Progenitor cell of endocrine pancreas (in vitro differentiated cells): ENCODE measurements around the gene NCOA7. TPM values are rescaled to one million over a fixed set of nuclear protein-coding genes. Genes with fewer than 3 reads are reported as not detected.

Source experiments
- DNase-seq: peaks from one replicate; pipeline ENCODE4 v3.0.0; 2021; ENCODE audit warnings: low spot score; ENCODE audit not compliant: unreplicated experiment
- H3K27ac Mint-ChIP-seq: 2 replicates; pipeline ENCODE4 v1.8.0; 2021; ENCODE audit warnings: mild to moderate bottlenecking, moderate library complexity, mixed read lengths
- H3K27me3 Mint-ChIP-seq: 2 replicates; pipeline ENCODE4 v1.8.0; 2021; ENCODE audit warnings: mixed read lengths
- H3K36me3 Mint-ChIP-seq: 2 replicates; pipeline ENCODE4 v1.8.0; 2022; ENCODE audit warnings: mixed read lengths; ENCODE audit not compliant: insufficient read depth
- H3K4me1 Mint-ChIP-seq: 2 replicates; pipeline ENCODE4 v1.8.0; 2021; ENCODE audit warnings: low read depth, mixed read lengths
- H3K4me3 Mint-ChIP-seq: 2 replicates; pipeline ENCODE4 v1.8.0; 2021; ENCODE audit warnings: low read depth, mild to moderate bottlenecking, moderate library complexity, mixed read lengths
- H3K9me3 Mint-ChIP-seq: 2 replicates; pipeline ENCODE4 v1.8.0; 2021; ENCODE audit warnings: low read depth, mixed read lengths
- CTCF ChIP-seq: fragments of 200-600 bp; sonication (generic); IDR thresholded peaks from one replicate; pipeline ENCODE4 v1.5.0; 2021; ENCODE audit warnings: antibody characterized with exemption, mild to moderate bottlenecking; ENCODE audit not compliant: unreplicated experiment
- total RNA-seq: library from RNA; stranded (reverse); gene quantifications from 2 replicates; pipeline ENCODE4 v1.2.1, GENCODE V29; 2021

NCOA7 gene
- total RNA-seq, 1 donor from 2014 or later, result 18.0 TPM

- Mint-ChIP-seq H3K27ac (no peak overlapping the region), H3K36me3 (no peaks in the 10 kb centered on the region), H3K9me3 (no peaks in the 10 kb centered on the region), H3K27me3 (no peaks in the 10 kb centered on the region), H3K4me3 (no peak overlapping the region), H3K4me1 (peaks cover 21% of the 10 kb centered on the region)
- no peak for DNase-seq
- TF ChIP-seq CTCF, result no peak
Measured at GRCh38 chr6:125959041-125959440, 168.3 kb downstream of the NCOA7 start.

DNA sequence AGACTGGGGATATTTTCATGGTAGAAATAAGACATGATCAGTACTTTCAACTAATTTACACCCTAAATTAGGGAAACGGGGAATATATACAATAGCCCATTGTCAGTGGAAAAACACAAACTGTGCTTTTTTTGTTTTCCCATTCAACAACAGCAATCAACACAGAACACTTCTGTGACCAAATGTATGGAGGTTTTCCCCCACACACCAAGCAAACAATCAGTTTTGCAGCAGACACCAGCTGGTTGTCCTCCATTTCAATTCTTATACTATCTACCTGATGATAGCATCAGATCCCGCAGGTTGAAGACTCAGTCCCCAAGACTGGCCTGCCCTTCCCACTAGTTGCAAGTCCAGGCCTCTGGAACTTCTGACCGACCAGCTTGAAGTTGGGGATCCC, 170.4 kb downstream of the NCOA7 start:
- Mint-ChIP-seq H3K9me3 (no peaks in the 10 kb centered on the region), H3K4me1 (peaks cover 6% of the 10 kb centered on the region), H3K36me3 (no peaks in the 10 kb centered on the region), H3K27ac (no peak overlapping the region), H3K4me3 (no peak overlapping the region), H3K27me3 (no peaks in the 10 kb centered on the region)
- no peak for DNase-seq
- no peak for TF ChIP-seq CTCF

- no peak for DNase-seq
- no peak overlapping the region for H3K4me3 Mint-ChIP-seq
- H3K9me3 Mint-ChIP-seq, result no peaks in the 10 kb centered on the region
- H3K4me1 Mint-ChIP-seq, result peaks cover 5% of the 10 kb centered on the region
- no peaks in the 10 kb centered on the region for H3K27me3 Mint-ChIP-seq
- no peak for TF ChIP-seq CTCF
- no peak overlapping the region for H3K27ac Mint-ChIP-seq
- H3K36me3 Mint-ChIP-seq, result peaks cover 7% of the 10 kb centered on the region
Measured at GRCh38 chr6:125962900-125963497, 172.2 kb downstream of the NCOA7 start.

DNA sequence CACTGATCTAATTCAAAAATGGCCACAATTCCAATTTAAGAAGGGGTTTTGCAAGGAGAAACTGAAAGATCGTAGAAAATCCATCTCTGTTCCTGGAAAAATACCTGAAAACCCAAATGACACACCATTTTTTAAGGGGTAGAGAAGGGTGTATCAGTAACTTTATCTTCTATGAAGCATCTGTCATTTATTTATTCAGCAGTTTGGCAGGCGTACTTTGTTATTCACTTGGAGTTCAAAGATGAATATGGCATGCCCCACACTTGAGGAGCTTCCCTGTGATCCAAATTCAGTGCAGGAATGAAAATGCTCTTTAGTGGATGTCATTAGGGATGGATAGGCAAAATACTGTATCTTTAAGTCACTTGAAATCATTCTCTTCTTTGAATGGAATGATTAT, 173.1 kb downstream of the NCOA7 start:
- H3K36me3 Mint-ChIP-seq, result peaks cover 14% of the 10 kb centered on the region
- no peak for TF ChIP-seq CTCF
- no peaks in the 10 kb centered on the region for H3K27me3 Mint-ChIP-seq
- H3K4me3 Mint-ChIP-seq, result no peak overlapping the region
- no peak for DNase-seq
- no peaks in the 10 kb centered on the region for H3K9me3 Mint-ChIP-seq
- H3K27ac Mint-ChIP-seq, result no peak overlapping the region
- peaks cover 5% of the 10 kb centered on the region for H3K4me1 Mint-ChIP-seq

DNA sequence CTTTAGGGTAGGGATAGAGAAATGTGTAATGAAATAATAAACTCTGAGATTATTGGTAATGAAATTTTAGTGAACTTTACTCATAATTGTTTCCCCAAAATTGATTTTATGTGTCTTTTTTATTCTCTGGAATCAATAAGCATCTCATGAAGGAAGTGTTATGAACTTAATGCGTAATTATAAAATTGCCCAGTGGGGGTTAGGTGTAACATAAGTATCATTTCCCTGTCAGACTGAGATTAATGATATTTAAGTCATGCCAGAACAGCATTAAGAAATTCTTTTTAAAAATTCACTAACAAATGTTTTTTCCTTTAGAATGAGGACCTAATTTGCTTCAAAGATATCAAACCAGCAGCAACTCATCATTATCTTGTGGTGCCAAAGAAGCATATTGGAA, 175.8 kb downstream of the NCOA7 start:
- Mint-ChIP-seq H3K4me3 (no peak overlapping the region), H3K27me3 (no peaks in the 10 kb centered on the region), H3K4me1 (peaks cover 5% of the 10 kb centered on the region), H3K36me3 (peaks cover 19% of the 10 kb centered on the region), H3K9me3 (no peaks in the 10 kb centered on the region), H3K27ac (no peak overlapping the region)
- DNase-seq, result no peak
- TF ChIP-seq CTCF, result no peak
